K562 (cell line): ENCODE measurements around the gene KRTAP5-5. TPM values are rescaled to one million over a fixed set of nuclear protein-coding genes. Genes with fewer than 3 reads are reported as not detected.

Source experiments
- ATAC-seq: fragments of 200-7000 bp; cut with Tn5 transposase; 3 replicates; pipeline ENCODE4 v1.9.1; 2020; ENCODE audit warnings: moderate library complexity
- BruUV-seq: library from RNA; stranded (reverse); fragments of 400-500 nt; replicated peaks from 2 replicates; lab custom pipeline; 2021; lab: Mats Ljungman, UMichigan
- CTCF ChIA-PET: fragments of 300-600 bp; formaldehyde crosslinking; extraction: SDS; loops from one replicate; lab custom pipeline; 2021; ENCODE audit warnings: low intra/inter-chr PET ratio; lab: Yijun Ruan, JAX
- POLR2A ChIA-PET: fragments of 300-600, 350-650 bp; sonication (Branson Sonifier 250); formaldehyde crosslinking; extraction: SDS; loops from one replicate; lab custom pipeline; 2021; ENCODE audit warnings: antibody characterized with exemption, inconsistent platforms; lab: Yijun Ruan, JAX
- DNase-seq, 4 experiments: peaks; one replicate each; pipeline versions ENCODE4 v3.0.0 to v3.0.0-alpha.2; 2011 to 2018; ENCODE audit warnings: low spot score in 3 of 4, mixed read lengths in 3 of 4; ENCODE audit errors: extremely low read depth in 1 of 4
- FAIRE-seq: peaks from 2 replicates; lab custom pipeline; 2011; peaks lifted over from hg19 to GRCh38; lab: Jason Lieb, UNC
- H2AFZ ChIP-seq: 2 replicates; pipeline ENCODE4 v1.6.0; 2011; ENCODE audit warnings: low read depth, low read length, control low read depth, inconsistent platforms
- H3K27ac ChIP-seq: fragments of 200-600 bp; 3 replicates; pipeline ENCODE4 v1.8.0; 2011; ENCODE audit warnings: low read depth, mild to moderate bottlenecking, control low read depth, inconsistent platforms, low read length, moderate library complexity, mixed read lengths; ENCODE audit errors: extremely low read depth
- H3K27me3 ChIP-seq, 2 experiments: fragments of 300-600 bp in 1 of 2; 2 replicates in 1 of 2; 3 replicates in 1 of 2; pipeline versions ENCODE4 v1.6.0 to v1.8.0; 2011; ENCODE audit warnings: inconsistent platforms in 2 of 2, low read length in 2 of 2, mild to moderate bottlenecking in 1 of 2, mixed read lengths in 1 of 2, moderate library complexity in 1 of 2; ENCODE audit not compliant: control insufficient read depth in 2 of 2, insufficient read depth in 2 of 2
- H3K36me3 ChIP-seq: fragments of 300-600 bp; 3 replicates; pipeline ENCODE4 v1.8.0; 2011; ENCODE audit warnings: mild to moderate bottlenecking, low read length, inconsistent platforms; ENCODE audit not compliant: control insufficient read depth, insufficient read depth
- H3K4me1 ChIP-seq, 2 experiments: fragments of 200-600 bp in 1 of 2; replicated peaks in 1 of 2; 2 replicates in 1 of 2; 3 replicates in 1 of 2; pipeline versions ENCODE4 v1.5.1 to v1.8.0; 2011; ENCODE audit warnings: inconsistent platforms in 2 of 2, low read length in 2 of 2, mild to moderate bottlenecking in 1 of 2, mixed read lengths in 1 of 2, moderate library complexity in 1 of 2; ENCODE audit not compliant: control insufficient read depth in 2 of 2, insufficient read depth in 2 of 2
- H3K4me2 ChIP-seq: 2 replicates; pipeline ENCODE4 v1.6.1; 2011; ENCODE audit warnings: low read length, control low read depth, inconsistent platforms, mixed read lengths; ENCODE audit not compliant: insufficient read depth
- H3K4me3 ChIP-seq: fragments of 200-600 bp; sonication (generic), shearing (Covaris generic); 2 replicates; pipeline ENCODE4 v1.5.1; 2016; ENCODE audit warnings: control low read depth, inconsistent platforms
- H3K79me2 ChIP-seq: fragments of 200-600 bp; 3 replicates; pipeline ENCODE4 v1.8.0; 2011; ENCODE audit warnings: low read length, inconsistent platforms; ENCODE audit not compliant: control insufficient read depth, insufficient read depth
- H3K9ac ChIP-seq, 2 experiments: 2 replicates each; pipeline versions ENCODE4 v1.6.0 to v1.6.1; 2011; ENCODE audit warnings: low read depth in 2 of 2, low read length in 2 of 2, control low read depth in 1 of 2, inconsistent platforms in 1 of 2, mild to moderate bottlenecking in 1 of 2, mixed read lengths in 1 of 2; ENCODE audit not compliant: insufficient read depth in 1 of 2
- H3K9me1 ChIP-seq: one replicate; pipeline ENCODE4 v1.6.0; 2011; ENCODE audit warnings: inconsistent platforms, mild to moderate bottlenecking, low read length, moderate library complexity; ENCODE audit not compliant: control insufficient read depth, insufficient read depth
- H3K9me3 ChIP-seq: replicated peaks from 2 replicates; pipeline ENCODE4 v1.5.1; 2011; ENCODE audit warnings: low read depth, low read length, inconsistent platforms; ENCODE audit not compliant: control insufficient read depth, insufficient read depth
- H4K20me1 ChIP-seq: replicated peaks from 2 replicates; pipeline ENCODE4 v1.6.1; 2011; ENCODE audit warnings: low read length, inconsistent platforms, mixed read lengths; ENCODE audit not compliant: control insufficient read depth, insufficient read depth
- ARHGAP35 ChIP-seq: fragments of 450-650 bp; IDR thresholded peaks from 2 replicates; pipeline ENCODE4 v1.6.1; 2018; ENCODE audit not compliant: partially characterized antibody
- BCL6 ChIP-seq: fragments of 250-450 bp; sonication (Bioruptor Pico); IDR thresholded peaks from 2 replicates; pipeline ENCODE4 v1.4.0; 2020
- BRF2 ChIP-seq: IDR thresholded peaks from 3 replicates; pipeline ENCODE4 v1.6.1; 2011; ENCODE audit warnings: borderline replicate concordance, mild to moderate bottlenecking; ENCODE audit not compliant: insufficient read length, insufficient read depth
- CBFA2T3 ChIP-seq: fragments of 450-650 bp; IDR thresholded peaks from 2 replicates; pipeline ENCODE4 v1.6.1; 2017
- CBX3 ChIP-seq, 2 experiments: IDR thresholded peaks; 1 replicate in 1 of 2; 2 replicates in 1 of 2; pipeline ENCODE4 v1.6.1; 2012; ENCODE audit warnings: inconsistent platforms in 2 of 2, low read length in 2 of 2, borderline replicate concordance in 1 of 2, control low read depth in 1 of 2
- EGR1 ChIP-seq: fragments of 450-650 bp; conservative IDR thresholded peaks from 2 replicates; pipeline ENCODE4 v1.6.1; 2017; ENCODE audit warnings: mild to moderate bottlenecking
- ELF1 ChIP-seq: fragments of 200-800 bp; sonication (Bioruptor generic); IDR thresholded peaks from 2 replicates; pipeline ENCODE4 v1.6.1; 2016; ENCODE audit warnings: missing genetic modification characterization, missing compliant biosample characterization
- HBP1 ChIP-seq: fragments of 450-650 bp; formaldehyde crosslinking; IDR thresholded peaks from 2 replicates; pipeline ENCODE4 v1.4.0; 2022; ENCODE audit warnings: missing genetic modification characterization
- KAT7 ChIP-seq: sonication (generic); formaldehyde crosslinking; IDR thresholded peaks from 2 replicates; pipeline ENCODE4 v1.8.0; 2022; ENCODE audit warnings: missing genetic modification reagents, mild to moderate bottlenecking, borderline replicate concordance
- MTF1 ChIP-seq: fragments of 250-450 bp; sonication (Bioruptor Pico); IDR thresholded peaks from 2 replicates; pipeline ENCODE4 v1.9.0; 2021; ENCODE audit warnings: moderate library complexity, mild to moderate bottlenecking, inconsistent platforms, borderline replicate concordance
- PHB2 ChIP-seq: fragments of 450-650 bp; IDR thresholded peaks from 2 replicates; pipeline ENCODE4 v1.6.1; 2017; ENCODE audit warnings: low read depth
- PREB ChIP-seq: sonication (generic); formaldehyde crosslinking; IDR thresholded peaks from 2 replicates; pipeline ENCODE4 v1.8.1; 2023; ENCODE audit warnings: mild to moderate bottlenecking, missing genetic modification reagents
- TAF15 ChIP-seq: fragments of 200-400 bp; formaldehyde crosslinking; IDR thresholded peaks from 2 replicates; pipeline ENCODE4 v1.6.1; 2017; ENCODE audit warnings: mild to moderate bottlenecking, low read depth, low read length, moderate library complexity
- TOE1 ChIP-seq, 2 experiments: fragments of 450-650 bp in 1 of 2; sonication (generic) in 1 of 2; formaldehyde crosslinking in 1 of 2; IDR thresholded peaks; 2 replicates each; pipeline versions ENCODE4 v1.7.1 to v1.8.0; 2016 to 2022; ENCODE audit warnings: borderline replicate concordance in 2 of 2, mild to moderate bottlenecking in 2 of 2, antibody characterized with exemption in 1 of 2, inconsistent platforms in 1 of 2, low read depth in 1 of 2, missing genetic modification reagents in 1 of 2, moderate library complexity in 1 of 2
- TRIM25 ChIP-seq: fragments of 450-650 bp; IDR thresholded peaks from 2 replicates; pipeline ENCODE4 v1.7.0; 2016; ENCODE audit warnings: borderline replicate concordance
- WHSC1 ChIP-seq: IDR thresholded peaks from one replicate; pipeline ENCODE4 v1.6.1; 2012; ENCODE audit warnings: low read length, control low read depth, inconsistent platforms
- ZNF143 ChIP-seq: sonication (generic); formaldehyde crosslinking; IDR thresholded peaks from 2 replicates; pipeline ENCODE4 v1.9.0; 2022; ENCODE audit warnings: mild to moderate bottlenecking, missing genetic modification reagents
- ZNF408 ChIP-seq: fragments of 250-450 bp; sonication (Bioruptor Pico); IDR thresholded peaks from 2 replicates; pipeline ENCODE4 v1.4.0; 2020; ENCODE audit warnings: low read depth, mild to moderate bottlenecking, moderate library complexity
- WGBS: fragments of 100-300 bp; shearing (Covaris generic); methylation state at CpG from one replicate; pipeline ENCODE4 v1.1.6; 2016; ENCODE audit warnings: low coverage, mixed read lengths; ENCODE audit not compliant: insufficient coverage; ENCODE audit errors: missing lambda C conversion rate; 5-methylcytosine and 5-hydroxymethylcytosine counted together
- in situ Hi-C: fragments of 300-500 bp; cut with MboI; formaldehyde crosslinking; loops from 4 replicates; pipeline ENCODE4 v1.15.0; 2018; ENCODE audit warnings: inconsistent platforms, mixed read lengths
- intact Hi-C: fragments of 100-400 bp; cut with micrococcal nuclease; formaldehyde crosslinking; loops from 2 replicates; pipeline ENCODE4 v1.14.2; 2022
- polyA plus RNA-seq, 8 experiments: library from polyadenylated mRNA; depleted of rRNA in 4 of 8; stranded (reverse) in 5 of 8; unstranded in 3 of 8; fragments of >200 nt; fragmentation: Nextera tagmentation in 2 of 8; fragmentation: Illumina TruSeq in 1 of 8; extraction: Ambion mirVana in 2 of 8; extraction: Trizol in 1 of 8; gene quantifications; 2 replicates each; pipeline versions ENCODE4 v1.2.1 to v1.2.3, GENCODE V29; 2011 to 2014; ENCODE audit warnings: inconsistent platforms in 1 of 8, missing spikeins in 1 of 8
- total RNA-seq, 7 experiments: library from RNA; depleted of rRNA in 6 of 7; stranded (reverse); fragments of >200 nt in 6 of 7; fragmentation: Illumina TruSeq in 2 of 7; extraction: Trizol in 2 of 7; gene quantifications; 2 replicates each; pipeline versions ENCODE4 v1.2.1 to v1.2.3, GENCODE V29; 2011 to 2021; ENCODE audit warnings: low replicate concordance in 1 of 7

KRTAP5-5 gene
- total and polyA plus RNA-seq, 9 of the 15 experiments (the other 6 are each of a cell fraction or from before 2014, with no cell fraction given): not detected

- no peak overlapping the region for H2AFZ ChIP-seq
- peaks cover 4% of the 10 kb centered on the region for H3K9me1 ChIP-seq
- H3K79me2 ChIP-seq: no peaks in the 10 kb centered on the region
- no peak overlapping the region for H3K27ac ChIP-seq
- no peak for FAIRE-seq
- peaks cover 0 to 5% of the 10 kb centered on the region in 2 experiments; a peak in 1 of 5 replicates for H3K4me1 ChIP-seq
- no peaks in the 10 kb centered on the region; the same call in 1 of the 2 replicates for H4K20me1 ChIP-seq
- peaks cover 25 to 62% of the 10 kb centered on the region in 2 experiments for H3K27me3 ChIP-seq
- no TSS peak for BruUV-seq
- POLR2A ChIA-PET: interaction anchor here (0.6 kb wide), 1 partner anchor 8 kb away, joined by 3 read pairs; no protein-coding TSS in a partner anchor
- no peak overlapping the region for H3K4me3 ChIP-seq
- H3K4me2 ChIP-seq: no peak overlapping the region
- intact Hi-C loops: no loop called here
- CTCF ChIA-PET: no interaction called here
- DNase-seq: no peak
- in situ Hi-C loops: loop anchor here (5.0 kb wide), 1 partner anchor 32 kb away; no protein-coding TSS in a partner anchor
- H3K36me3 ChIP-seq: no peaks in the 10 kb centered on the region
- H3K9ac ChIP-seq: no peak overlapping the region
- H3K9me3 ChIP-seq: no peaks in the 10 kb centered on the region
- WGBS: under 1% methylated on average over 16 of the region's 16 CpGs
- ATAC-seq: no peak
- TF ChIP-seq TOE1 (IDR thresholded peaks at IDR 0.05; ENCODE audit: borderline replicate concordance) (no peak), TOE1 (CRISPR knock-in tag; IDR thresholded peaks at IDR 0.05; ENCODE audit: borderline replicate concordance, low read depth) (no peak), BRF2 (no peak), KAT7 (CRISPR knock-in tag) (no peak), ZNF143 (CRISPR knock-in tag) (no peak), PREB (no peak), TAF15 (no peak), ELF1 (tag) (no peak), WHSC1 (no peak), CBX3 (IDR thresholded peaks at IDR 0.05; ENCODE audit: borderline replicate concordance in 1 of 2, low read length in 2 of 2) (no peak), PHB2 (no peak), MTF1 (CRISPR knock-in tag) (no peak), HBP1 (CRISPR knock-in tag) (no peak), ZNF408 (CRISPR knock-in tag) (no peak), CBFA2T3 (no peak), ARHGAP35 (no peak), BCL6 (no peak), EGR1 (no peak), TRIM25 (no peak)
Observed at GRCh38 chr11:1624621-1625020, 5.0 kb upstream of the KRTAP5-5 start.
